ENCODE data around the gene ANTXR2.

ANTXR2 gene

GRCh38 chr4:79907001-79907400, 166.0 kb downstream of the ANTXR2 start:
- no peaks in the 10 kb centered on the region for H3K27me3 ChIP-seq (ENCODE audit: insufficient read depth, low read length)
- no peak overlapping the region for H2BK5ac ChIP-seq (ENCODE audit: low read depth, low read length, poor library complexity)
- H3K4me3 ChIP-seq (ENCODE audit: low read depth, low read length), result no peak overlapping the region
- no peaks in the 10 kb centered on the region for H3K79me1 ChIP-seq (ENCODE audit: low read length)
- H4K12ac ChIP-seq (ENCODE audit: low read depth, low read length), result no peak overlapping the region
- H4K8ac ChIP-seq (ENCODE audit: low read depth, low read length), result no peak overlapping the region
- no peak overlapping the region for H4K91ac ChIP-seq (ENCODE audit: low read depth, low read length)
- no peak overlapping the region for H3K9ac ChIP-seq (ENCODE audit: low read length)
- no peaks in the 10 kb centered on the region for H3K79me2 ChIP-seq (ENCODE audit: control insufficient read depth, insufficient read depth, low read length, poor library complexity)
- no peak overlapping the region for H2AK5ac ChIP-seq (ENCODE audit: low read length)
- H2BK120ac ChIP-seq (ENCODE audit: insufficient read depth, low read length, poor library complexity), result no peak overlapping the region
- H3K4me1 ChIP-seq (ENCODE audit: control insufficient read depth in 1 of 2, insufficient read depth in 2 of 2, low read length in 2 of 2), result no peaks in the 10 kb centered on the region
- no peak overlapping the region for H3K27ac ChIP-seq (ENCODE audit: low read depth, low read length)
- no peaks in the 10 kb centered on the region for H3K36me3 ChIP-seq (ENCODE audit: control insufficient read depth in 1 of 2, insufficient read depth in 2 of 2, low read length in 2 of 2)
- H3K4ac ChIP-seq (ENCODE audit: low read depth, low read length), result no peak overlapping the region
- no CpG with 5 or more reads among the region's 2 CpGs for WGBS (ENCODE audit: extremely low coverage, insufficient coverage, insufficient read length)
- no peak overlapping the region for H2BK12ac ChIP-seq (ENCODE audit: low read length)
- no peak for DNase-seq
- H2AFZ ChIP-seq (ENCODE audit: insufficient read depth, low read length, poor library complexity), result no peak overlapping the region
- no peak overlapping the region for H3K4me2 ChIP-seq (ENCODE audit: low read length)
- H3K9me3 ChIP-seq (ENCODE audit: insufficient read depth, low read depth, low read length), result no peaks in the 10 kb centered on the region
- H3K23ac ChIP-seq (ENCODE audit: low read length), result no peak overlapping the region
- H3K18ac ChIP-seq (ENCODE audit: low read length), result no peak overlapping the region
- no peak overlapping the region for H3K14ac ChIP-seq (ENCODE audit: low read length)

- H3K9me3 ChIP-seq (ENCODE audit: insufficient read depth, low read depth, low read length), result no peaks in the 10 kb centered on the region
- no peak overlapping the region for H3K23ac ChIP-seq (ENCODE audit: low read length)
- no peak for DNase-seq
- H3K79me2 ChIP-seq (ENCODE audit: control insufficient read depth, insufficient read depth, low read length, poor library complexity), result no peaks in the 10 kb centered on the region
- H3K14ac ChIP-seq (ENCODE audit: low read length), result no peak overlapping the region
- no CpG with 5 or more reads among the region's 5 CpGs for WGBS (ENCODE audit: extremely low coverage, insufficient coverage, insufficient read length)
- no peak overlapping the region for H2BK5ac ChIP-seq (ENCODE audit: low read depth, low read length, poor library complexity)
- H3K4me3 ChIP-seq (ENCODE audit: low read depth, low read length), result no peak overlapping the region
- H4K12ac ChIP-seq (ENCODE audit: low read depth, low read length), result no peak overlapping the region
- H2BK12ac ChIP-seq (ENCODE audit: low read length), result no peak overlapping the region
- no peaks in the 10 kb centered on the region for H3K79me1 ChIP-seq (ENCODE audit: low read length)
- no peak overlapping the region for H3K27ac ChIP-seq (ENCODE audit: low read depth, low read length)
- H3K18ac ChIP-seq (ENCODE audit: low read length), result no peak overlapping the region
- H4K91ac ChIP-seq (ENCODE audit: low read depth, low read length), result no peak overlapping the region
- H2AFZ ChIP-seq (ENCODE audit: insufficient read depth, low read length, poor library complexity), result no peak overlapping the region
- H3K4ac ChIP-seq (ENCODE audit: low read depth, low read length), result no peak overlapping the region
- no peaks in the 10 kb centered on the region for H3K4me1 ChIP-seq (ENCODE audit: control insufficient read depth in 1 of 2, insufficient read depth in 2 of 2, low read length in 2 of 2)
- no peak overlapping the region for H2BK120ac ChIP-seq (ENCODE audit: insufficient read depth, low read length, poor library complexity)
- H3K9ac ChIP-seq (ENCODE audit: low read length), result no peak overlapping the region
- H4K8ac ChIP-seq (ENCODE audit: low read depth, low read length), result no peak overlapping the region
- no peak overlapping the region for H2AK5ac ChIP-seq (ENCODE audit: low read length)
- no peaks in the 10 kb centered on the region for H3K36me3 ChIP-seq (ENCODE audit: control insufficient read depth in 1 of 2, insufficient read depth in 2 of 2, low read length in 2 of 2)
- no peak overlapping the region for H3K4me2 ChIP-seq (ENCODE audit: low read length)
- no peaks in the 10 kb centered on the region for H3K27me3 ChIP-seq (ENCODE audit: insufficient read depth, low read length)
Measured at GRCh38 chr4:79906303-79906702, 166.7 kb downstream of the ANTXR2 start.

- H3K79me1 ChIP-seq (ENCODE audit: low read length), result no peaks in the 10 kb centered on the region
- no peaks in the 10 kb centered on the region for H3K36me3 ChIP-seq (ENCODE audit: control insufficient read depth in 1 of 2, insufficient read depth in 2 of 2, low read length in 2 of 2)
- H3K23ac ChIP-seq (ENCODE audit: low read length), result no peak overlapping the region
- no peak overlapping the region for H3K18ac ChIP-seq (ENCODE audit: low read length)
- H3K9me3 ChIP-seq (ENCODE audit: insufficient read depth, low read depth, low read length), result no peaks in the 10 kb centered on the region
- H3K4me3 ChIP-seq (ENCODE audit: low read depth, low read length), result no peak overlapping the region
- no peak overlapping the region for H3K4me2 ChIP-seq (ENCODE audit: low read length)
- H3K79me2 ChIP-seq (ENCODE audit: control insufficient read depth, insufficient read depth, low read length, poor library complexity), result no peaks in the 10 kb centered on the region
- H2AFZ ChIP-seq (ENCODE audit: insufficient read depth, low read length, poor library complexity), result no peak overlapping the region
- H2BK12ac ChIP-seq (ENCODE audit: low read length), result no peak overlapping the region
- no peak overlapping the region for H2AK5ac ChIP-seq (ENCODE audit: low read length)
- no peak overlapping the region for H3K9ac ChIP-seq (ENCODE audit: low read length)
- no peak overlapping the region for H4K12ac ChIP-seq (ENCODE audit: low read depth, low read length)
- H4K91ac ChIP-seq (ENCODE audit: low read depth, low read length), result no peak overlapping the region
- no peak overlapping the region for H3K14ac ChIP-seq (ENCODE audit: low read length)
- H3K27me3 ChIP-seq (ENCODE audit: insufficient read depth, low read length), result no peaks in the 10 kb centered on the region
- no peak for DNase-seq
- H3K4ac ChIP-seq (ENCODE audit: low read depth, low read length), result no peak overlapping the region
- H2BK5ac ChIP-seq (ENCODE audit: low read depth, low read length, poor library complexity), result no peak overlapping the region
- no peaks in the 10 kb centered on the region for H3K4me1 ChIP-seq (ENCODE audit: control insufficient read depth in 1 of 2, insufficient read depth in 2 of 2, low read length in 2 of 2)
- H4K8ac ChIP-seq (ENCODE audit: low read depth, low read length), result no peak overlapping the region
- no peak overlapping the region for H3K27ac ChIP-seq (ENCODE audit: low read depth, low read length)
- no peak overlapping the region for H2BK120ac ChIP-seq (ENCODE audit: insufficient read depth, low read length, poor library complexity)
Measured at GRCh38 chr4:79905212-79905611, 167.8 kb downstream of the ANTXR2 start.

DNA sequence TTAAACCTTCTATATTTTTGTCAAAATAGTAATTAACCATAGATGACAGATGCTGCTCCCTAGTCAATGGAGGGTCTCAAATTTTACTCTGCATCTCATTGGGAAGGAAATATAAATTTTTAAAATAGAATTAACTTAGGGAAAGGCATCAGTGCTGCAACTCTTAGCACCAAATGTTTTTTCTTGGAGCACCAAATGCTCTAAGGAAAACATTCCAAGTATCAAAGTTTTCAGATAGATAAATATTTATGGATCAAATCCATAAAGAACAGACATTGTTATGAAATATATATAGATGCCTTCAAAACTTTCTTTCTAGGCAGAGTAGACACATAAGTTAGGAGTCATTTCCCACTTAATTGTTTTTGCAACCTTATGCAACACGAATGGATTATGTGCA, 168.7 kb downstream of the ANTXR2 start:
- Histone ChIP-seq H2BK120ac (ENCODE audit: insufficient read depth, low read length, poor library complexity) (no peak overlapping the region), H4K12ac (ENCODE audit: low read depth, low read length) (no peak overlapping the region), H3K79me2 (ENCODE audit: control insufficient read depth, insufficient read depth, low read length, poor library complexity) (no peaks in the 10 kb centered on the region), H3K36me3 (ENCODE audit: control insufficient read depth in 1 of 2, insufficient read depth in 2 of 2, low read length in 2 of 2) (no peaks in the 10 kb centered on the region), H3K79me1 (ENCODE audit: low read length) (no peaks in the 10 kb centered on the region), H4K91ac (ENCODE audit: low read depth, low read length) (no peak overlapping the region), H3K4me1 (ENCODE audit: control insufficient read depth in 1 of 2, insufficient read depth in 2 of 2, low read length in 2 of 2) (no peaks in the 10 kb centered on the region), H3K23ac (ENCODE audit: low read length) (no peak overlapping the region), H3K9ac (ENCODE audit: low read length) (no peak overlapping the region), H3K9me3 (ENCODE audit: insufficient read depth, low read depth, low read length) (no peaks in the 10 kb centered on the region), H3K27ac (ENCODE audit: low read depth, low read length) (no peak overlapping the region), H3K27me3 (ENCODE audit: insufficient read depth, low read length) (no peaks in the 10 kb centered on the region), H2BK5ac (ENCODE audit: low read depth, low read length, poor library complexity) (no peak overlapping the region), H3K4ac (ENCODE audit: low read depth, low read length) (no peak overlapping the region), H2AK5ac (ENCODE audit: low read length) (no peak overlapping the region), H3K14ac (ENCODE audit: low read length) (no peak overlapping the region), H3K18ac (ENCODE audit: low read length) (no peak overlapping the region), H2AFZ (ENCODE audit: insufficient read depth, low read length, poor library complexity) (no peak overlapping the region), H4K8ac (ENCODE audit: low read depth, low read length) (no peak overlapping the region), H2BK12ac (ENCODE audit: low read length) (no peak overlapping the region), H3K4me3 (ENCODE audit: low read depth, low read length) (no peak overlapping the region), H3K4me2 (ENCODE audit: low read length) (no peak overlapping the region)
- no CpG with 5 or more reads among the region's 1 CpG for WGBS (ENCODE audit: extremely low coverage, insufficient coverage, insufficient read length)
- no peak for DNase-seq
